OCI-LY7 (cell line): ENCODE data around the gene SPTB. TPM values are rescaled to one million over a fixed set of nuclear protein-coding genes. Genes with fewer than 3 reads are reported as not detected.

ENCODE experiments used
- BruUV-seq: library from RNA; stranded (reverse); fragments of 400-500 nt; replicated peaks from 2 replicates; lab custom pipeline; 2021; lab: Mats Ljungman, UMichigan
- CTCF ChIA-PET: fragments of 300-600 bp; sonication (Branson Sonifier 250); formaldehyde crosslinking; loops from one replicate; lab custom pipeline; 2022; ENCODE audit warnings: antibody characterized with exemption; ENCODE audit not compliant: unreplicated experiment; lab: Charles Lee
- POLR2A ChIA-PET: fragments of 300-600 bp; sonication (Branson Sonifier 250); formaldehyde crosslinking; loops from one replicate; lab custom pipeline; 2022; ENCODE audit warnings: antibody characterized with exemption; lab: Charles Lee
- DNase-seq: peaks from one replicate; pipeline ENCODE4 v3.0.0-alpha.2; 2015; ENCODE audit warnings: low spot score
- H2AFZ ChIP-seq: fragments of 200-600 bp; sonication (generic), shearing (Covaris generic); 2 replicates; pipeline ENCODE4 v1.6.1; 2014; ENCODE audit warnings: mild to moderate bottlenecking, antibody characterized with exemption, low read length, moderate library complexity
- H3K27ac ChIP-seq: fragments of 200-600 bp; sonication (generic); 2 replicates; pipeline ENCODE4 v1.5.1; 2014; ENCODE audit warnings: mixed run types, low read depth, mild to moderate bottlenecking, moderate library complexity, low read length, inconsistent platforms; ENCODE audit not compliant: poor library complexity, severe bottlenecking
- H3K36me3 ChIP-seq: fragments of 200-600 bp; sonication (generic); 2 replicates; pipeline ENCODE4 v1.6.1; 2014; ENCODE audit warnings: mild to moderate bottlenecking, antibody characterized with exemption, low read length, moderate library complexity, mixed read lengths; ENCODE audit not compliant: insufficient read depth
- H3K4me1 ChIP-seq: fragments of 200-600 bp; sonication (generic); 2 replicates; pipeline ENCODE4 v1.5.1; 2014; ENCODE audit warnings: mild to moderate bottlenecking, low read length; ENCODE audit not compliant: insufficient read depth, poor library complexity, severe bottlenecking
- H3K4me2 ChIP-seq: fragments of 200-600 bp; sonication (generic); 2 replicates; pipeline ENCODE4 v1.6.1; 2014; ENCODE audit warnings: mild to moderate bottlenecking, low read length
- H3K4me3 ChIP-seq: fragments of 200-600 bp; sonication (generic); 2 replicates; pipeline ENCODE4 v1.5.1; 2014; ENCODE audit warnings: mild to moderate bottlenecking, low read depth, low read length; ENCODE audit not compliant: poor library complexity, severe bottlenecking
- H3K79me2 ChIP-seq: fragments of 200-600 bp; sonication (generic); 2 replicates; pipeline ENCODE4 v1.6.1; 2016; ENCODE audit warnings: low read depth, mild to moderate bottlenecking, low read length, moderate library complexity, mixed read lengths; ENCODE audit not compliant: insufficient read depth
- H3K9me2 ChIP-seq: fragments of 200-600 bp; sonication (generic); 2 replicates; pipeline ENCODE4 v1.6.1; 2016; ENCODE audit warnings: mild to moderate bottlenecking, low read length, mixed read lengths; ENCODE audit not compliant: insufficient read depth
- H3K9me3 ChIP-seq: fragments of 200-600 bp; sonication (generic); 2 replicates; pipeline ENCODE4 v1.6.1; 2014; ENCODE audit warnings: mild to moderate bottlenecking, mixed run types, low read length, mixed read lengths
- H4K20me1 ChIP-seq: fragments of 200-600 bp; sonication (generic); 2 replicates; pipeline ENCODE4 v1.6.1; 2014; ENCODE audit warnings: mild to moderate bottlenecking, antibody characterized with exemption, low read length, moderate library complexity, mixed read lengths; ENCODE audit not compliant: insufficient read depth
- EZH2phosphoT487 ChIP-seq: fragments of 200-600 bp; sonication (generic); IDR thresholded peaks from 2 replicates; pipeline ENCODE4 v1.6.1; 2018; ENCODE audit warnings: low read depth, borderline replicate concordance, mild to moderate bottlenecking, mixed run types, antibody characterized with exemption, low read length, moderate library complexity, mixed read lengths
- intact Hi-C: fragments of 100-400 bp; cut with micrococcal nuclease; formaldehyde crosslinking; loops from one replicate; pipeline ENCODE4 v1.10.0; 2022; ENCODE audit not compliant: unreplicated experiment
- total RNA-seq, 2 experiments: library from RNA; depleted of rRNA in 1 of 2; stranded (reverse); fragments of >200 nt in 1 of 2; shearing (Covaris generic) in 1 of 2; gene quantifications; 2 replicates each; pipeline ENCODE4 v1.2.3, GENCODE V29; 2014 to 2022
- TF ChIP-seq, protein P1 (sequence below): fragments of 200-600 bp; sonication (generic); conservative IDR thresholded peaks from 2 replicates; pipeline ENCODE4 v1.5.1; 2014; ENCODE audit warnings: mild to moderate bottlenecking, antibody characterized with exemption, low read length, moderate library complexity, mixed read lengths

Gene SPTB
- total RNA-seq, 2 experiments from 2014 or later, result not detected

GRCh38 chr14:64747327-64747726 is 132.4 kb downstream of the SPTB start:
- TF ChIP-seq EZH2phosphoT487, result no peak
- TF ChIP-seq, protein P1, sequence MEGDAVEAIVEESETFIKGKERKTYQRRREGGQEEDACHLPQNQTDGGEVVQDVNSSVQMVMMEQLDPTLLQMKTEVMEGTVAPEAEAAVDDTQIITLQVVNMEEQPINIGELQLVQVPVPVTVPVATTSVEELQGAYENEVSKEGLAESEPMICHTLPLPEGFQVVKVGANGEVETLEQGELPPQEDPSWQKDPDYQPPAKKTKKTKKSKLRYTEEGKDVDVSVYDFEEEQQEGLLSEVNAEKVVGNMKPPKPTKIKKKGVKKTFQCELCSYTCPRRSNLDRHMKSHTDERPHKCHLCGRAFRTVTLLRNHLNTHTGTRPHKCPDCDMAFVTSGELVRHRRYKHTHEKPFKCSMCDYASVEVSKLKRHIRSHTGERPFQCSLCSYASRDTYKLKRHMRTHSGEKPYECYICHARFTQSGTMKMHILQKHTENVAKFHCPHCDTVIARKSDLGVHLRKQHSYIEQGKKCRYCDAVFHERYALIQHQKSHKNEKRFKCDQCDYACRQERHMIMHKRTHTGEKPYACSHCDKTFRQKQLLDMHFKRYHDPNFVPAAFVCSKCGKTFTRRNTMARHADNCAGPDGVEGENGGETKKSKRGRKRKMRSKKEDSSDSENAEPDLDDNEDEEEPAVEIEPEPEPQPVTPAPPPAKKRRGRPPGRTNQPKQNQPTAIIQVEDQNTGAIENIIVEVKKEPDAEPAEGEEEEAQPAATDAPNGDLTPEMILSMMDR, result no peak
- DNase-seq, result no peak
- no peak overlapping the region for H3K4me2 ChIP-seq
- no peaks in the 10 kb centered on the region for H4K20me1 ChIP-seq
- BruUV-seq, result no TSS peak
- ChIA-PET POLR2A (no interaction called here), CTCF (no interaction called here)
- H3K4me1 ChIP-seq, result no peaks in the 10 kb centered on the region
- H3K27ac ChIP-seq, result no peak overlapping the region
- H3K4me3 ChIP-seq, result no peak overlapping the region
- no peaks in the 10 kb centered on the region for H3K36me3 ChIP-seq
- intact Hi-C loops, result no loop called here
- no peaks in the 10 kb centered on the region for H3K9me2 ChIP-seq
- H3K9me3 ChIP-seq, result no peaks in the 10 kb centered on the region
- H3K79me2 ChIP-seq, result no peaks in the 10 kb centered on the region
- H2AFZ ChIP-seq, result no peak overlapping the region

- TF ChIP-seq EZH2phosphoT487, result no peak
- TF ChIP-seq, protein P1, result no peak
- Histone ChIP-seq H3K4me1 (no peaks in the 10 kb centered on the region), H4K20me1 (no peaks in the 10 kb centered on the region), H3K9me3 (no peaks in the 10 kb centered on the region), H3K4me3 (no peak overlapping the region), H2AFZ (no peak overlapping the region), H3K27ac (no peak overlapping the region), H3K9me2 (no peaks in the 10 kb centered on the region), H3K36me3 (no peaks in the 10 kb centered on the region), H3K79me2 (no peaks in the 10 kb centered on the region), H3K4me2 (no peak overlapping the region)
- intact Hi-C loops, result no loop called here
- BruUV-seq, result no TSS peak
- ChIA-PET POLR2A (no interaction called here), CTCF (no interaction called here)
- DNase-seq, result no peak
Measured at GRCh38 chr14:64746298-64747250, 133.1 kb downstream of the SPTB start.
